ENCODE measurements around the gene PIN1. TPM values are rescaled to one million over a fixed set of nuclear protein-coding genes. Genes with fewer than 3 reads are reported as not detected.
A peak's percentile ranks its signal among the peaks of the same experiment; 100 is the strongest.

The PIN1 gene
- total and polyA plus RNA-seq, 5 donors from 2014 or later: 72.0 to 135 (median 101) TPM

DNA sequence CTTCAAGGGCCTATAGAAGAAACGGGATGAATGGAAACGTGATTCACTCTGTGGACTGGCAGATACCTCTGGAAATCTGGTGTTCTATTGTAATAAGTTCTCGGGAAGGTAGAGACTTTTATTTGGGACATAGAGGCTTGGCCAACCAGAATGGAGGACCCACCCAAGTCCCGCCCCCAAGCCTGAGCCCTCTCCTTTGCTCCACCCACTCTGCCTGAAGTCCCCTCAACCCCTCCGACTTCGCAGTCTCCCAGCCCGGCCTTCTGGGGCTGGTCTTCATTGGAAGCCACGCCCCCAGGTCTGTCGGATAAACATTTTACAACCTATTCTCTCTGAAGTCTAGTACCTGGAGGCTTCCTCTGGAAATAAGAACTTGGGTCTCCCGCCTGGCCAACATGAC lies 33.1 kb upstream of the PIN1 start:
- Histone ChIP-seq H3K27me3 (ENCODE audit: control insufficient read depth, insufficient read depth, low read length) (no peaks in the 10 kb centered on the region), H3K36me3 (ENCODE audit: control insufficient read depth, insufficient read depth, low read length) (no peaks in the 10 kb centered on the region), H3K27ac (ENCODE audit: insufficient read depth, low read length, poor library complexity, severe bottlenecking) (no peak overlapping the region), H3K9me3 (ENCODE audit: control insufficient read depth in 2 of 2, low read length in 2 of 2) (no peaks in the 10 kb centered on the region), H3K4me3 (ENCODE audit: low read depth, low read length) (no peak overlapping the region), H3K4me1 (ENCODE audit: control insufficient read depth, insufficient read depth, low read length, poor library complexity, severe bottlenecking) (peaks cover 12% of the 10 kb centered on the region)
- H3K27me3 Mint-ChIP-seq: no peaks in the 10 kb centered on the region
- H3K9me3 Mint-ChIP-seq: no peaks in the 10 kb centered on the region
- no peak overlapping the region for H3K27ac Mint-ChIP-seq
- DNase-seq (no peak), ATAC-seq (ENCODE audit: low read depth in 2 of 2) (no peak)
- no peak overlapping the region for H3K4me3 Mint-ChIP-seq
- no peaks in the 10 kb centered on the region for H3K36me3 Mint-ChIP-seq
- peaks cover 7 to 23% (median 11%) of the 10 kb centered on the region in 4 donors for H3K4me1 Mint-ChIP-seq

DNA sequence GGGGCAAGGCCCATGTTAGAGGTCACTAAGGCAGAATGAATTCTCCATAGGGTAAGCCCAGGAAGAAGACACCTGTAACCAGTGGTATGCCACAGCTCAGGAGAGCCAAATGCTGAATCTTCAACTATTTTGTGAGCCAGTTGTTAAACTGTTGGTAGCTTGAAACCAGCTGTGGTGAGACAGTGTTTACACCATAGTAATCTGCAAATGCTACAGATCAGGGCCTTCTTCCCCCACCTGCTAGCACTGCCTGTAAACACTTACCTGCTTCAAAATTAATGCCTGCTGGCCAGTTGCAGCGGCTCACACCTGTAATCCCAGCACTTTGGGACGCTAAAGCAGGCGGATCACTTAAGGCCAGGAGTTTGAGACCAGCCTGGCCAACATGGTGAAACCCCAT lies 28.3 kb upstream of the PIN1 start:
- Mint-ChIP-seq H3K4me3 (peak overlapping the region in 1 of 4 donors; percentile 19), H3K27ac (peak overlapping the region in 2 of 3 donors; percentile 20 to 62), H3K36me3 (peaks cover 7% of the 10 kb centered on the region), H3K27me3 (no peaks in the 10 kb centered on the region), H3K9me3 (no peaks in the 10 kb centered on the region), H3K4me1 (peaks cover 0 to 42% (median 16%) of the 10 kb centered on the region in 4 donors)
- H3K9me3 ChIP-seq (ENCODE audit: control insufficient read depth in 2 of 2, low read length in 2 of 2): no peaks in the 10 kb centered on the region
- no peaks in the 10 kb centered on the region for H3K27me3 ChIP-seq (ENCODE audit: control insufficient read depth, insufficient read depth, low read length)
- H3K36me3 ChIP-seq (ENCODE audit: control insufficient read depth, insufficient read depth, low read length): peaks cover 19% of the 10 kb centered on the region
- no peak overlapping the region for H3K4me3 ChIP-seq (ENCODE audit: low read depth, low read length)
- peak overlapping the region; percentile 6 for H3K27ac ChIP-seq (ENCODE audit: insufficient read depth, low read length, poor library complexity, severe bottlenecking)
- ATAC-seq (ENCODE audit: low read depth in 2 of 2) (no peak), DNase-seq (no peak)
- H3K4me1 ChIP-seq (ENCODE audit: control insufficient read depth, insufficient read depth, low read length, poor library complexity, severe bottlenecking): peaks cover 35% of the 10 kb centered on the region

DNA sequence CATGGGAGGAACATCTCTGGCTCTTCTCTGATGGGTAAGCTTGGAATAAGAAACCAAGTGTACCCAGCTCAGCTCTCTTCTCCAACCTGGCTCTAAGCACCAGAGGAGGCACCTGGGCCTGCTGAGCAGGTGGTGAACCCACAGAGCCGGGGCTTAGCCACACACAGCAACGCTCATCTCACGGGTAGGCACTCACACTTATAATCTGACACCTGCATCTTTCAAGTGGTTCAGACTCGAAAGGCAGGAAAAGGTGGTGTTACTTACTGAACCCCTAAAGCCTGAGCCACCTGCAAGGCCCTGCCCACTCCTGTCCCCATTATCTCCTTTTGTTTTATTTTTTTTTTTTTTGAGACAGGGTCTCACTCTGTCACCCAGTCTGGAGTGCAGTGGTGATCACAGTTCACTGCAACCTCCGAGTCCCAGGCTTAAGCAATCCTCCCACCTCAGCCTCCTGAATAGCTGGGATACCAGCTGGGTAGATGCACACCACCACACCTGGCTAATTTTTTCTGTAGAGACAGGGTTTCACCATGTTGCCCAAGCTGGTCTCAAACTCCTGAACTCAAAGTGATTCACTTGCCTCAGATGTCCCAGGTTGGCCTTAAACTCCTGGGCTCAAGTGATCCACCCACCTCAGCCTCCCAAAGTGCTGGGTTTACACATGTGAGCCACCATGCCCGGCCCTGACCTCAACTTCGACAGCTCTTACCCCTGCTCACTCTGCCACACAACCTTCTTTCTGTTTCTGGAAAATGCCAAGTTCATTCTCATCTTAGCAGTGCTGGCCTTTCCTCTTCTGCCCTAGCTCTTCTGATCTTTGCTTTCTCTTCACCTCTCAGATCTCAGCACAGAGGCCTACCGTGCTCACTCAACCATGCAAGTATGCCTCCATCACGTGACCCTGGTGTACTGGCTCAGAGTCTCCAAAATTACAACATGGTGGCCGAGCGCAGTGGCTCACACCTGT lies 26.0 kb upstream of the PIN1 start:
- Mint-ChIP-seq H3K36me3 (peaks cover 12% of the 10 kb centered on the region), H3K4me3 (peak overlapping the region; percentile 43 to 73 (median 52)), H3K27me3 (no peaks in the 10 kb centered on the region), H3K4me1 (peaks cover 0 to 41% (median 11%) of the 10 kb centered on the region in 4 donors), H3K9me3 (no peaks in the 10 kb centered on the region), H3K27ac (peak overlapping the region; percentile 34 to 94 (median 91))
- H3K4me3 ChIP-seq (ENCODE audit: low read depth, low read length): peak overlapping the region; percentile 19
- H3K9me3 ChIP-seq (ENCODE audit: control insufficient read depth in 2 of 2, low read length in 2 of 2): no peaks in the 10 kb centered on the region
- H3K36me3 ChIP-seq (ENCODE audit: control insufficient read depth, insufficient read depth, low read length): peaks cover 19% of the 10 kb centered on the region
- ATAC-seq (ENCODE audit: low read depth in 2 of 2) (peak; percentile 77 to 79), DNase-seq (peak in 2 of 3 donors; percentile 58 to 63)
- H3K27ac ChIP-seq (ENCODE audit: insufficient read depth, low read length, poor library complexity, severe bottlenecking): peak overlapping the region; percentile 49
- H3K4me1 ChIP-seq (ENCODE audit: control insufficient read depth, insufficient read depth, low read length, poor library complexity, severe bottlenecking): peaks cover 35% of the 10 kb centered on the region
- H3K27me3 ChIP-seq (ENCODE audit: control insufficient read depth, insufficient read depth, low read length): no peaks in the 10 kb centered on the region

DNA sequence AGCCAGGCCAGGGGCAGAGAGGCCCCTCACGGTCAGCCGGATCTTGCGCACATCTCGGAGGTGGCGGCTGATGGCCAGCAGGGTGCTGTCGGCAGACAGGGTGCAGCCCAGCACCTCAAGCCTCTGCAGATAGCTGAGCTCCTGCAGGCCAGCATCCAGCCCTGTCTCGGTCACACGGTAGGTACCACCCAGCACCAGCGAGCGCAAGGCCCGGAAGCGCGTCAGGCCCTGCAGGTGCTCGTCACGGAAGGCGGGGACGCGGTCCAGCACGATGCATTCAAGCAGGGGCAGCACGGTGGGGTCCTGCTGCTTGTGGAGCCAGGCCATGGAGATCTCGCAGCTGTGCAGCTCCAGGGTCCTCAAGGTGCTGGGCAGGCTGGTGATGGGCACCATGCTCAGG lies 24.0 kb upstream of the PIN1 start:
- Histone ChIP-seq H3K4me3 (ENCODE audit: low read depth, low read length) (no peak overlapping the region), H3K27ac (ENCODE audit: insufficient read depth, low read length, poor library complexity, severe bottlenecking) (no peak overlapping the region), H3K36me3 (ENCODE audit: control insufficient read depth, insufficient read depth, low read length) (peaks cover 19% of the 10 kb centered on the region), H3K4me1 (ENCODE audit: control insufficient read depth, insufficient read depth, low read length, poor library complexity, severe bottlenecking) (peaks cover 31% of the 10 kb centered on the region), H3K9me3 (ENCODE audit: control insufficient read depth in 2 of 2, low read length in 2 of 2) (no peaks in the 10 kb centered on the region), H3K27me3 (ENCODE audit: control insufficient read depth, insufficient read depth, low read length) (no peaks in the 10 kb centered on the region)
- Mint-ChIP-seq H3K27ac (no peak overlapping the region), H3K27me3 (no peaks in the 10 kb centered on the region), H3K4me1 (peaks cover under 1 to 45% (median 12%) of the 10 kb centered on the region in 4 donors), H3K4me3 (no peak overlapping the region), H3K36me3 (peaks cover 16% of the 10 kb centered on the region), H3K9me3 (peaks cover 0 to 2% (median 0%) of the 10 kb centered on the region in 7 donors)
- DNase-seq: no peak
- ATAC-seq (ENCODE audit: low read depth in 2 of 2): no peak

DNA sequence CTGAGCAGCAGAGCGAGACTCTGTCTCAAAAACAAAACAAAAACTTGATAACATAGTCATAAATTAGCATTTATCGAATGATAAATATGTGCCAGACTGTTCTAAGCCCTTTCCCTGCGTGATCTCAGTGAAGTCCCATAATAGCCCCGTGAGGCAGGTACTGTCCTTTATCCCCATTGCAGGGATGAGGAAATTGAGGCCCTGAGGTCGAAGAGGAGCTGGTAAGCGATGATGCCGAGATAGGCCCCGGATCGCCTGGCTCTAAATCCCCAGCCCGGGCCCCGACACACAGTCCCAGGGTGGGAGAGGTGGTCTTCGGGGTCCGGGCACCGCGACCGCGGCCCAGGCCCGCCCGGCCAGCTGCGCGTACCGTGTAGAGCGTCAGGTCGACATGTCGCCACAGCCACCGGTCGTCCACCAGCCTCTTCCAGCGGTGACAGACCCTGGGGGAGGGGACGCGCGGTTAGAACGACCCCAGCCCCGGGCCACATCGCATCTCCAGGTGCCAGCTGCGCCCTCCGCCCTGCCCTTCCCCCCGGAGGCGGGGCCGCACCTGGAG lies 16.9 kb upstream of the PIN1 start:
- no peaks in the 10 kb centered on the region for H3K9me3 ChIP-seq (ENCODE audit: control insufficient read depth in 2 of 2, low read length in 2 of 2)
- peak in 1 of 3 donors; percentile 12 for DNase-seq
- peak overlapping the region; percentile 93 to 95 (median 95) for H3K27ac Mint-ChIP-seq

DNA sequence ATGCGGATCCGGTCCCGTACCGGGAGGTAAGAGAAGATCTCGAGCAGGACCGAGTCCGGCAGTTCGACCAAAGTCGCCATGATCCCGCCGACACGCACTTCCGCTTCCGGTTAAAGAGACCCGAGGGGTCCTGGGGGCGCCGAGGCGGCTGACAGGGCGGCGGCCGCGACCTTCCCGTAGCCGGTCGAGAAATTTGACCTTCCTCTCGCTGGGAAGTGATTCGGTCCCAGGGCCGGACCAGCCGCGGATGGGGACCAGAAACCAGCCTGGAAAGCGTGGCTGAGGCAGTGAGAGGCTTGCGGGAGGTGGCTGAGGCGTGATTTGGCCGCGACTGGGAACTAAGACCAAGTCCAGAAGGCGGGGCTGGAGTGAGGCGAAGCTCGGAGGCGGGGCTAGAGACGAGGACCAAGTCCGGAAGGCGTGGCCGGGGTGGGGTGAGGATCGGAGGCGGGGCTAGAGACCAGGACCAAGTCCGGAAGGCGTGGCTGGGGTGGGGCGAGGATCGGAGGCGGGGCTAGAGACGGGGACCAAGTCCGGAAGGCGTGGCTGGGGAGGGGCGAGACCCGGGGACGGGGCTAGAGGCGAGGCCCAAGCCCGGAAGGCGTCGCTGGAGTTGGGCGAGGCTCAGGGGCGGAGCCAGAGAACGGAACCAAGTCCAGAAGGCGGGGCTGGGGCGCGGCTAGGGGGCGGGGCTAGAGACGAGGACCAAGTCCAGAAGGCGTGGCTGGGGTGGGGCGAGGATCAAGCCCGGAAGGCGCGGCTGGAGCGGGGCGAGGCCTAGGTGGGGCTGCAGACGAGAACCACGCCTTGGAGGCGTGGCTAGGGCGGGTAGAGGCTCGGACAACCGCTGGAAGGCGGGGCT lies 16.2 kb upstream of the PIN1 start, which contains the start of gene FBXL12:
Gene FBXL12, minus strand, starts transcription at position 346 of the 862 bp plus-strand sequence. Its CDS starts 266 bp downstream, at position 80.
- DNase-seq: peak; percentile 99 to 100 (median 100)
- Histone ChIP-seq H3K9me3 (ENCODE audit: control insufficient read depth in 2 of 2, low read length in 2 of 2) (no peaks in the 10 kb centered on the region), H3K36me3 (ENCODE audit: control insufficient read depth, insufficient read depth, low read length) (no peaks in the 10 kb centered on the region), H3K27ac (ENCODE audit: insufficient read depth, low read length, poor library complexity, severe bottlenecking) (peak within 1 kb of the TSS; percentile 99), H3K4me1 (ENCODE audit: control insufficient read depth, insufficient read depth, low read length, poor library complexity, severe bottlenecking) (peaks cover 16% of the 10 kb centered on the region), H3K4me3 (ENCODE audit: low read depth, low read length) (peak within 1 kb of the TSS; percentile 67), H3K27me3 (ENCODE audit: control insufficient read depth, insufficient read depth, low read length) (no peaks in the 10 kb centered on the region)
- Mint-ChIP-seq H3K4me3 (peak within 1 kb of the TSS; percentile 91 to 95 (median 93)), H3K27ac (peak within 1 kb of the TSS; percentile 93 to 95 (median 95)), H3K36me3 (peaks cover 19% of the 10 kb centered on the region), H3K4me1 (peaks cover 10 to 45% (median 20%) of the 10 kb centered on the region in 4 donors), H3K9me3 (peaks cover 0 to 2% (median 0%) of the 10 kb centered on the region in 7 donors), H3K27me3 (no peaks in the 10 kb centered on the region)
- ATAC-seq (ENCODE audit: low read depth in 2 of 2): peak; percentile 90 to 93

More for the DNA sequence above, 16.9 kb upstream of the PIN1 start:
- H3K27ac ChIP-seq (ENCODE audit: insufficient read depth, low read length, poor library complexity, severe bottlenecking): peak overlapping the region; percentile 99
- ATAC-seq (ENCODE audit: low read depth in 2 of 2): no peak
- peaks cover 16% of the 10 kb centered on the region for H3K4me1 ChIP-seq (ENCODE audit: control insufficient read depth, insufficient read depth, low read length, poor library complexity, severe bottlenecking)
- Mint-ChIP-seq H3K4me3 (peak overlapping the region; percentile 91 to 95 (median 93)), H3K4me1 (peaks cover 10 to 42% (median 20%) of the 10 kb centered on the region in 4 donors), H3K36me3 (peaks cover 18% of the 10 kb centered on the region), H3K27me3 (no peaks in the 10 kb centered on the region), H3K9me3 (peaks cover 0 to 2% (median 0%) of the 10 kb centered on the region in 7 donors)
- H3K36me3 ChIP-seq (ENCODE audit: control insufficient read depth, insufficient read depth, low read length): no peaks in the 10 kb centered on the region
- no peaks in the 10 kb centered on the region for H3K27me3 ChIP-seq (ENCODE audit: control insufficient read depth, insufficient read depth, low read length)
- peak overlapping the region; percentile 67 for H3K4me3 ChIP-seq (ENCODE audit: low read depth, low read length)

DNA sequence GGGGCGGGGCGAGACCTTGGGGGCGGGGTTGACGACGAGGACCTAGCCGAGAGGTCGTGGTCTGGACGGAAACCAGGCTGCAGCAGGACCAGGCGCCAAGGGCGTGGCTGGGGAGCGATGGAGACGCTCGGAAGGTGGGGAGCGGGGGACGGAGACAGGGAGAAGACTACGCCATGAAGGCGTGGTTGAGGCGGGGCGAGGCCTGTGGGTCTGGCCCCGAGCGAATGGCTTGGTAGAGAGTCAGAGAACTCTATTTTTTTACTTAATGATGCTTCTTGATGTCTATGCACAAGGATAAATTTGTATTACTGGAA lies 15.6 kb upstream of the PIN1 start:
- Mint-ChIP-seq H3K27ac (peak overlapping the region; percentile 90 to 95 (median 93)), H3K4me1 (peaks cover 10 to 43% (median 20%) of the 10 kb centered on the region in 4 donors), H3K36me3 (peaks cover 17% of the 10 kb centered on the region), H3K27me3 (no peaks in the 10 kb centered on the region), H3K4me3 (peak overlapping the region; percentile 91 to 95 (median 93)), H3K9me3 (peaks cover 0 to 2% (median 0%) of the 10 kb centered on the region in 7 donors)
- H3K9me3 ChIP-seq (ENCODE audit: control insufficient read depth in 2 of 2, low read length in 2 of 2): no peaks in the 10 kb centered on the region
- H3K4me1 ChIP-seq (ENCODE audit: control insufficient read depth, insufficient read depth, low read length, poor library complexity, severe bottlenecking): peaks cover 16% of the 10 kb centered on the region
- H3K27ac ChIP-seq (ENCODE audit: insufficient read depth, low read length, poor library complexity, severe bottlenecking): peak overlapping the region; percentile 99
- no peak for ATAC-seq (ENCODE audit: low read depth in 2 of 2)
- peak overlapping the region; percentile 66 for H3K4me3 ChIP-seq (ENCODE audit: low read depth, low read length)
- DNase-seq: no peak
- no peaks in the 10 kb centered on the region for H3K27me3 ChIP-seq (ENCODE audit: control insufficient read depth, insufficient read depth, low read length)
- no peaks in the 10 kb centered on the region for H3K36me3 ChIP-seq (ENCODE audit: control insufficient read depth, insufficient read depth, low read length)
